ENCODE results near the gene CHAF1A. TPM values are rescaled to one million over a fixed set of nuclear protein-coding genes. Genes with fewer than 3 reads are reported as not detected.

CHAF1A gene
- total and polyA plus RNA-seq, 12 donors = 3.4 to 14.6 (median 8.4) TPM

GRCh38 chr19:4447327-4448146 lies 45.1 kb downstream of the CHAF1A start:
- Histone ChIP-seq H3K4me3 (no peak overlapping the region), H3K27me3 (no peaks in the 10 kb centered on the region), H3K36me3 (replicated peaks in 1 of 2) (peaks cover 0 to 88% of the 10 kb centered on the region in 2 donors), H3K9me3 (replicated peaks in 1 of 3) (no peaks in the 10 kb centered on the region), H3K4me1 (replicated peaks in 1 of 2) (peaks cover 37 to 49% of the 10 kb centered on the region in 2 donors), H3K27ac (peak overlapping the region; percentile 80 to 95 (median 92))
- no peak for DNase-seq
- WGBS, 4 donors = 80 to 86% (median 82%) methylated on average over 6 to 28 of the region's 28 CpGs
- TF ChIP-seq CTCF (IDR thresholded peaks at IDR 0.05) (no peak), POLR2A (IDR thresholded peaks at IDR 0.05) (no peak)
- intact Hi-C loops (cut with DNase I) = no loop called here

- peaks cover 0 to 97% of the 10 kb centered on the region in 2 donors for H3K36me3 ChIP-seq (replicated peaks in 1 of 2)
- WGBS, 4 donors = 30 to 58% (median 45%) methylated on average over 8 to 30 of the region's 30 CpGs
- H3K9me3 ChIP-seq (replicated peaks in 1 of 3) = no peaks in the 10 kb centered on the region
- peak overlapping the region; percentile 80 to 95 (median 92) for H3K27ac ChIP-seq
- TF ChIP-seq POLR2A (IDR thresholded peaks at IDR 0.05) (peak in 1 of 2 donors; percentile 19), CTCF (IDR thresholded peaks at IDR 0.05) (no peak)
- intact Hi-C loops (cut with DNase I) = no loop called here
- peaks cover 37 to 52% of the 10 kb centered on the region in 2 donors for H3K4me1 ChIP-seq (replicated peaks in 1 of 2)
- H3K27me3 ChIP-seq = no peaks in the 10 kb centered on the region
- no peak overlapping the region for H3K4me3 ChIP-seq
- DNase-seq = peak; percentile 86 to 97 (median 96)
These were observed 45.9 kb downstream of the CHAF1A start for GRCh38 chr19:4448147-4448985.

- H3K4me3 ChIP-seq = no peak overlapping the region
- TF ChIP-seq CTCF (IDR thresholded peaks at IDR 0.05) (peak in 5 of 6 experiments; percentile 32 to 44 (median 38)), POLR2A (IDR thresholded peaks at IDR 0.05) (peak in 1 of 2 donors; percentile 62)
- intact Hi-C loops (cut with DNase I) = no loop called here
- peak overlapping the region; percentile 80 to 95 (median 92) for H3K27ac ChIP-seq
- H3K9me3 ChIP-seq (replicated peaks in 1 of 3) = no peaks in the 10 kb centered on the region
- no peaks in the 10 kb centered on the region for H3K27me3 ChIP-seq
- peak; percentile 95 to 99 (median 98) for DNase-seq
- WGBS, 4 donors = 46 to 63% (median 49%) methylated on average over 10 to 24 of the region's 24 CpGs
- H3K36me3 ChIP-seq (replicated peaks in 1 of 2) = peaks cover 0 to 94% of the 10 kb centered on the region in 2 donors
- H3K4me1 ChIP-seq (replicated peaks in 1 of 2) = peaks cover 45 to 59% of the 10 kb centered on the region in 2 donors
These were observed 46.7 kb downstream of the CHAF1A start for GRCh38 chr19:4449022-4449638.
